GM23248 (cell line): Measurements from ENCODE around the gene ARHGEF37. TPM values are rescaled to one million over a fixed set of nuclear protein-coding genes. Genes with fewer than 3 reads are reported as not detected.

Experiments
- DNase-seq: peaks from one replicate; pipeline ENCODE4 v3.0.0-alpha.2; 2015
- H2AFZ ChIP-seq: fragments of 200-600 bp; sonication (generic); 2 replicates; pipeline ENCODE4 v1.6.1; 2016; ENCODE audit warnings: antibody characterized with exemption
- H3F3A ChIP-seq: fragments of 200-600 bp; sonication (generic); 2 replicates; pipeline ENCODE4 v1.6.1; 2016; ENCODE audit warnings: mild to moderate bottlenecking, antibody characterized with exemption, mixed run types; ENCODE audit not compliant: insufficient read depth
- H3K27ac ChIP-seq: fragments of 200-600 bp; sonication (generic); 2 replicates; pipeline ENCODE4 v1.5.1; 2016; ENCODE audit warnings: mild to moderate bottlenecking
- H3K27me3 ChIP-seq: fragments of 200-600 bp; sonication (generic); replicated peaks from 2 replicates; pipeline ENCODE4 v1.6.1; 2016; ENCODE audit warnings: mild to moderate bottlenecking; ENCODE audit not compliant: insufficient read depth
- H3K36me3 ChIP-seq: fragments of 200-600 bp; sonication (generic); 2 replicates; pipeline ENCODE4 v1.6.1; 2016; ENCODE audit warnings: low read depth, mild to moderate bottlenecking
- H3K4me1 ChIP-seq: fragments of 200-600 bp; sonication (generic); 2 replicates; pipeline ENCODE4 v1.6.1; 2016; ENCODE audit warnings: mild to moderate bottlenecking; ENCODE audit not compliant: insufficient read depth
- H3K4me2 ChIP-seq: fragments of 200-600 bp; sonication (generic); one replicate; pipeline ENCODE4 v1.6.1; 2016; ENCODE audit warnings: mild to moderate bottlenecking; ENCODE audit not compliant: unreplicated experiment
- H3K4me3 ChIP-seq: fragments of 200-600 bp; sonication (generic); 2 replicates; pipeline ENCODE4 v1.5.1; 2016; ENCODE audit warnings: mild to moderate bottlenecking
- H3K79me2 ChIP-seq: fragments of 200-600 bp; sonication (generic); 2 replicates; pipeline ENCODE4 v1.6.1; 2016; ENCODE audit warnings: mild to moderate bottlenecking; ENCODE audit not compliant: insufficient read depth
- H3K9ac ChIP-seq: fragments of 200-600 bp; sonication (generic); 2 replicates; pipeline ENCODE4 v1.6.1; 2016; ENCODE audit warnings: mild to moderate bottlenecking
- H3K9me2 ChIP-seq: fragments of 200-600 bp; sonication (generic); 2 replicates; pipeline ENCODE4 v1.6.1; 2016; ENCODE audit warnings: mixed run types, mild to moderate bottlenecking, moderate library complexity; ENCODE audit not compliant: insufficient read depth
- H3K9me3 ChIP-seq: fragments of 200-600 bp; sonication (generic); one replicate; pipeline ENCODE4 v1.6.1; 2017; ENCODE audit warnings: low read depth
- H4K20me1 ChIP-seq: fragments of 200-600 bp; sonication (generic); 2 replicates; pipeline ENCODE4 v1.6.0; 2016; ENCODE audit not compliant: insufficient read depth
- EZH2 ChIP-seq: fragments of 200-600 bp; sonication (generic); IDR thresholded peaks from 2 replicates; pipeline ENCODE4 v1.6.1; 2018; ENCODE audit warnings: antibody characterized with exemption, mild to moderate bottlenecking; ENCODE audit not compliant: insufficient read depth, poor library complexity, severe bottlenecking
- EZH2phosphoT487 ChIP-seq: fragments of 200-600 bp; sonication (generic); IDR thresholded peaks from 2 replicates; pipeline ENCODE4 v1.6.1; 2018; ENCODE audit warnings: antibody characterized with exemption, moderate library complexity, mild to moderate bottlenecking, low read depth; ENCODE audit not compliant: insufficient read depth
- WGBS, 2 experiments: methylation state at CpG; one replicate each; pipeline ENCODE4 v1.1.6; 2015 to 2017; ENCODE audit warnings: low lambda C conversion rate in 2 of 2, low coverage in 1 of 2; ENCODE audit errors: missing lambda C conversion rate in 2 of 2; 5-methylcytosine and 5-hydroxymethylcytosine counted together
- in situ Hi-C: fragments of 300-500 bp; cut with MboI; formaldehyde crosslinking; loops from 2 replicates; pipeline ENCODE4 v1.15.0; 2020
- polyA plus RNA-seq: library from polyadenylated mRNA; unstranded; fragments of >200 nt; fragmentation: Nextera tagmentation; extraction: Ambion mirVana; gene quantifications from 2 replicates; pipeline ENCODE4 v1.2.1, GENCODE V29; 2016
- total RNA-seq: library from RNA; depleted of rRNA; stranded (reverse); fragments of >200 nt; shearing (Covaris generic); gene quantifications from 2 replicates; pipeline ENCODE4 v1.2.3, GENCODE V29; 2014

The ARHGEF37 gene
- total and polyA plus RNA-seq, 2 experiments from 2014 or later = 0.51 to 0.97 TPM

GRCh38 chr5:149640350-149640999, 59.2 kb downstream of the ARHGEF37 start:
- Histone ChIP-seq H3K9me3 (no peaks in the 10 kb centered on the region), H3K9ac (no peak overlapping the region), H3K4me2 (no peak overlapping the region), H3K4me3 (no peak overlapping the region), H3K27ac (no peak overlapping the region), H2AFZ (peak overlapping the region; percentile 31; the same call in 1 of the 2 replicates), H3F3A (no peaks in the 10 kb centered on the region), H4K20me1 (no peaks in the 10 kb centered on the region), H3K79me2 (no peaks in the 10 kb centered on the region), H3K4me1 (no peaks in the 10 kb centered on the region), H3K36me3 (no peaks in the 10 kb centered on the region), H3K27me3 (peaks cover 13% of the 10 kb centered on the region; the same call in 1 of the 2 replicates), H3K9me2 (no peaks in the 10 kb centered on the region)
- TF ChIP-seq EZH2 = no peak
- no peak for TF ChIP-seq EZH2phosphoT487
- in situ Hi-C loops = no loop called here
- DNase-seq = no peak
- WGBS, 2 experiments = 61 to 68% methylated on average over 7 of the region's 7 CpGs

GRCh38 chr5:149641000-149641576, 59.8 kb downstream of the ARHGEF37 start:
- TF ChIP-seq EZH2 (no peak), EZH2phosphoT487 (no peak)
- H3K79me2 ChIP-seq = no peaks in the 10 kb centered on the region
- no peak overlapping the region for H3K4me3 ChIP-seq
- no peaks in the 10 kb centered on the region for H4K20me1 ChIP-seq
- H3K9ac ChIP-seq = no peak overlapping the region
- peak; percentile 41 for DNase-seq
- 59 to 60% methylated on average over 18 of the region's 18 CpGs for WGBS, 2 experiments
- H3F3A ChIP-seq = no peaks in the 10 kb centered on the region
- H3K4me1 ChIP-seq = no peaks in the 10 kb centered on the region
- H3K4me2 ChIP-seq = no peak overlapping the region
- no peak overlapping the region for H3K27ac ChIP-seq
- peaks cover 13% of the 10 kb centered on the region; the same call in 1 of the 2 replicates for H3K27me3 ChIP-seq
- H2AFZ ChIP-seq = peak overlapping the region; percentile 31; the same call in 1 of the 2 replicates
- no peaks in the 10 kb centered on the region for H3K9me2 ChIP-seq
- H3K9me3 ChIP-seq = no peaks in the 10 kb centered on the region
- in situ Hi-C loops = no loop called here
- no peaks in the 10 kb centered on the region for H3K36me3 ChIP-seq

- no peaks in the 10 kb centered on the region for H4K20me1 ChIP-seq
- no peaks in the 10 kb centered on the region for H3F3A ChIP-seq
- H3K79me2 ChIP-seq = no peaks in the 10 kb centered on the region
- in situ Hi-C loops = no loop called here
- H3K27ac ChIP-seq = no peak overlapping the region
- TF ChIP-seq EZH2phosphoT487 = no peak
- no peak for TF ChIP-seq EZH2
- WGBS, 2 experiments = 82 to 84% methylated on average over 5 of the region's 5 CpGs
- no peaks in the 10 kb centered on the region for H3K36me3 ChIP-seq
- H3K4me3 ChIP-seq = no peak overlapping the region
- H3K9me3 ChIP-seq = no peaks in the 10 kb centered on the region
- peaks cover 13% of the 10 kb centered on the region; the same call in 1 of the 2 replicates for H3K27me3 ChIP-seq
- H3K9ac ChIP-seq = no peak overlapping the region
- no peak overlapping the region for H2AFZ ChIP-seq
- H3K9me2 ChIP-seq = no peaks in the 10 kb centered on the region
- H3K4me2 ChIP-seq = no peak overlapping the region
- DNase-seq = no peak
- H3K4me1 ChIP-seq = no peaks in the 10 kb centered on the region
Observed at GRCh38 chr5:149641600-149641999, 60.3 kb downstream of the ARHGEF37 start.

GRCh38 chr5:149643781-149644180, 62.5 kb downstream of the ARHGEF37 start:
- Histone ChIP-seq H3K27ac (no peak overlapping the region), H3K9me3 (no peaks in the 10 kb centered on the region), H3K27me3 (peaks cover 13% of the 10 kb centered on the region; the same call in 1 of the 2 replicates), H3K9ac (no peak overlapping the region), H3K4me3 (no peak overlapping the region), H3K9me2 (no peaks in the 10 kb centered on the region), H3K4me2 (no peak overlapping the region), H2AFZ (no peak overlapping the region), H3F3A (no peaks in the 10 kb centered on the region), H3K36me3 (no peaks in the 10 kb centered on the region), H3K79me2 (no peaks in the 10 kb centered on the region), H4K20me1 (no peaks in the 10 kb centered on the region), H3K4me1 (no peaks in the 10 kb centered on the region)
- 68 to 72% methylated on average over 6 of the region's 6 CpGs for WGBS, 2 experiments
- no peak for DNase-seq
- TF ChIP-seq EZH2phosphoT487 (no peak), EZH2 (no peak)
- in situ Hi-C loops = no loop called here
